NOMO-1 treated with DMSO at 0.1 percent for 48 hours (cell line): ENCODE measurements around the gene COL21A1.

Source experiments
- DNase-seq: peaks from one replicate; lab custom pipeline; 2025; ENCODE audit not compliant: unreplicated experiment; lab: John Stamatoyannopoulos, UW

Gene COL21A1

GRCh38 chr6:56246541-56246880, 869 bp downstream of the COL21A1 start:
- DNase-seq: no peak

DNA sequence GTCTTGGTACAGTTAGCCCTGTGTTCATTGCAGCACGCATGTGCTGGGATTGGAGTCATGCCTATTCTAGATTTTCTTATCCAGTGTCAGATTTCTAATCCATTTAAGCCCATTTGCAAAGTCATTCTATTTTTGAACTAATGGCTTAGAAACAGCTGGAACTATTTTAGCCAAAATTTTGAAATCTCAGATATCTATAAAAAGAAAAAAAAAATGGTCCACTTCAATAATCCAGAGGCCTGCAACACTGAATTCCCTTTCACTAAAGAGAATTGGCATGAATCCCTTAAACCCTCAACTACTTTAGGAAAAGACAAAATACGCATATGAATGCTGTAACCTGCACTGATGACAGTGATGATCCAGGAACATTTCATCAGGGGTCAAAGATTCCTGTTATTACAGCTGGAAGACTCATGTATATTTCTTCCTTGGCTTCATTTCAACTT, 1.5 kb downstream of the COL21A1 start:
- DNase-seq: no peak

DNA sequence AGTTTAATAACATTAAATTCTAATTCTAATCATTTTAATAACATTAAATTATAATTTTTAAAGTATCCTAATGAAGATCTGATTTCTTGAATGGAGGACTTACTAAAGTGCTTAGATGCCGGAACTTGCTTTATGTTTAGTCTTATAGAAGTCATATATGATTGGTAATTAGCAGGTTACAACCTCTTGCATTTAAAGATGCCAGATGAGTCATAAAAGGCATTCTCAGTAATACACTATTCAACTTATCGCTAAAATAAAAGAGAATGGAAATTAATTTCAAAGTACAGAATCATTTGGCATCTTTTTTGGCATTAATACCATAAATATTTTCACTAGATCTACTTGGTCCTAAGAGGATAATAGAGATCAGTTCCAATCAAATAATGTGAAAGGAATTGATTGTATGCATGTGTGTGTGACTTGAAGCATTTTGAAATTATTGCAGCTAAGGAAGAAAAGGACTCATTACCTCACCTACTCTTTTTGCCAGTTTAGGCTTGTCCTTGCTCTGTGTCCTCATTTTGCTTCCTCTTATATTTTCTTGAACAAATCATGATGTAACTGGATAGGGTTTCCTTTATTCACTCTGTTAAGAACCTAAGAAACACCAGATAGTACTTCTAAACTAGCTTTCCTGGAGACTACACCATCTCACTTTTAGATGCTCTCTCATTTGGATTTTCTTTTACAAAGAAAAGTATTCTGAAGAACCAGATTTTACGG, 2.7 kb downstream of the COL21A1 start:
- peak; percentile 37 for DNase-seq

DNA sequence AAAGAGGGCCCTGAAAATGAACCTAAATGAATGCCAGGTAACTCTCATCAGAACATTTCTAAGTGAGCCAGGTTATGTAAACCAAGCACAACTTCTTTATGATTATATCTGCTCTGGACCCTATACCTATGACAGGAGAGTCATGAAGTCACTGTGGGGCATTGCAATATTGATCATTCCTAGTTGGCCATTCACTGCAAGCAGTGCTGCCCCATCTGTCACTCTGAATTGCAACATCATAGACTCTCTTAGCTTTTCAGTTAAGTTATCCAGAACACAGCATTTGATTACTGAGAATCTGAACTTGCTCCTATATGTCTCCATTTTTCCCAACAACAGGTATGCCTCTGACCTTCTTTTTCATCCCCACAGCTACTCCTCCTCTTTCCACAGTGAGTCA, 3.3 kb downstream of the COL21A1 start:
- no peak for DNase-seq

GRCh38 chr6:56243518-56244070, 3.8 kb downstream of the COL21A1 start:
- peak; percentile 96 for DNase-seq

- no peak for DNase-seq
Measured at GRCh38 chr6:56242346-56242745, 5.0 kb downstream of the COL21A1 start.

- no peak for DNase-seq
Measured at GRCh38 chr6:56241124-56241802, 6.1 kb downstream of the COL21A1 start.

DNA sequence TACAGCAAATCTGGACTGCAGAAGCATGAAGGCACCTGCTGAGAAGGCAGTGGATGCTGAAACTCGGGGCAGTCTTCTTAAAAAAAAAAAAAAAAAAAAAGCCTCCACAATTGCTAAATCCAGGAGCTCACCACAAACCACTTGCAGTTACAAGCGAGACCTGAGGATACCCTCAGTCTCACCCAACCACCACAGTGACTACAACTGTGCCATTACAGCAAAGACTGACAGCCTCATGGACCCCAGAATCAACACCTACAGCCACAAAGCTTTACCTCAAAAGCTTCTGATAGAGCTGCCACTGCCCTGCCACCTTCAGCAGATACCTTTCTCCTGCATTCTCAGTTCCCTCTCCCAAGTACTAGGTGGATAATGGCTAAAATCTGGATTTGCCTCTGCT, 9.0 kb downstream of the COL21A1 start:
- peak; percentile 63 for DNase-seq

DNA sequence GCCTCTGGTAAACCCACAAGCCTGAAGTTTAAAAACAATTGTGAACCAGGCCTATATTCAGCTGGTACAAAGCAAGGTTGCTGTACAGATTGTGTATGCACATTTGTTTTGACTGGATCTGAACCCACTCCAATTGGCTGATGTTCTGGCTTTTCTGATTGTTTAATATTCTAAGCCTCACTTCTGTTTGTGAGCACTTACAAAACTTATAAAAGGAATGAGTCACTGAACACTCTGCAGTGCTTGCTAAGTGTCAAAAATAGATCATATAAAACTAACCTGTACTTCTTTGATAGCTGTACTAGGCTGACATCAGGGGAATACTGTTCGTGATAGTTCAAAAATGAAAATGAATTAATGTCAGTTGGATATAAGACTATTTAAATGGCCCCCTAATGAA, 12.1 kb downstream of the COL21A1 start:
- peak; percentile 22 for DNase-seq

DNA sequence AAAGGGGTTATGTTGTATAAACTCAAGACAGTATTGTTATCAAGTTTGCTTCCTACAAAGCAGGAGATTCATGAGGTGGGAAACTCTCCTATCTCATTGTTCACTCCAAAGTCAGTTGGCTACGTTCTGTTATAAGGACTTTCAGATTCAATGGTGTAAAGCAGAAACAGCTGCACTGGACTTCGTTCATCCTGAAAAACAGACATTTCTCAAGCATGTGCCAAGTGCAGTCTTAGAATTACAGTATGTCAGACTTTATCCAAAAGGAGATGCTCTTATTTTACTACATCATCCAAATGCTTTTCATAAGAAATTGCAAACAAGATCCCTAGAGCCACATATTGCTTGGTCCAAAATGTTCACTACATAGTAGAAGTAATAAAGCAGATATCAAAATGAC, 14.9 kb downstream of the COL21A1 start:
- DNase-seq: no peak

DNA sequence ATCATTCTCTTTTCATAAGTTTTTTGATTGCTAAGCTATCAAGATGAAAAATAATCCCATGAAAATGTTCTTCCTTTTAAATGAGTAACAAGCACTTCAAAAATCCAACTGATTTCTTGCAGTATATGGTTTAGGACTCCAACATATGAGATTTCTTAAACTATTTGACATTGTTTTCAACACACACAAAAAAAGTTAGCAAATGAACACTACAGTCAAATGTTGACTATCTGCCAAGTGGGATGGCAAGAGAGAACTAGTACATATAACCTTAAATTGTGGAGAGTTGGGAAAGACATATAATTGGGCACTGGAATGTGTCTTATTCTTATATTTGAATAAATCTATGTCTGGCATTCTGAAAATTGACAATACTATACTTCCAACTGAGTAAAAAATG, 15.6 kb downstream of the COL21A1 start:
- no peak for DNase-seq

GRCh38 chr6:56230976-56231566, 16.3 kb downstream of the COL21A1 start:
- DNase-seq: peak; percentile 15

DNA sequence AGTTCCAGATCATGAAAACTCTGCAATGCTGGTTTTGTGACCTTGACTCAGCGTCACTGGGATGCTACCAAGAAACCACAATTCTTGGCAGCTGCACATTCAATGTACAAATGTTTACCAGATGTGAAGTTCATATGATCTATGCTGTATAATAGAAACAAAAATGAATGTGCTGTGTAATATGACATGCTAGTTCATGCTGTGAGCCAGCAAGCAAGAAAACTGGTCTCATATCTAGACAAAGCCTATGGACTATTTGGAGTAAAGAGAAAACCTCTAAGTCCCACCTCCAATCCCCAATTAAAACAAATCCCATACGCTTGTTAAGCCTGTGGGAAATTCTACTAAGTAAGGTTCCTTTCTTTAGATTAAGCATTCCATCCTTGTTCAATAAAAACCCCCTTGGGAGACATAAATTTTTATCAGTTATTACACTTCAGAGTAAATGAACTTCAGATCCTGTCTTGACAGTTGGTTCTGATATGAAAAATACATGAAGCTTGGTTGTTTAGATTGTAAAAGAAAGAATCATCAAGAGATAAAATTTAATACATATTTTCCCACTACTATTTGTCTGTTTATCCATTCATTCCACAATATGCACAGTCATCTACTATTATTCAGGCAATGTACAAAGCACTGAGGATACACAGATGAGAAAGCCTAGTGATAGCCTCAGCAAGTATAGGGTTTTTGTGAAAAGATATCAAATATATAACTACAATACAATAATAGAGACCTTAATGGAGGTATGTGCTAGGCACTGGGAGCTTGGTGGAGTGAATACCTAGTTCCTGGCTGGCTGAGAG, 20.1 kb downstream of the COL21A1 start:
- DNase-seq: no peak

DNA sequence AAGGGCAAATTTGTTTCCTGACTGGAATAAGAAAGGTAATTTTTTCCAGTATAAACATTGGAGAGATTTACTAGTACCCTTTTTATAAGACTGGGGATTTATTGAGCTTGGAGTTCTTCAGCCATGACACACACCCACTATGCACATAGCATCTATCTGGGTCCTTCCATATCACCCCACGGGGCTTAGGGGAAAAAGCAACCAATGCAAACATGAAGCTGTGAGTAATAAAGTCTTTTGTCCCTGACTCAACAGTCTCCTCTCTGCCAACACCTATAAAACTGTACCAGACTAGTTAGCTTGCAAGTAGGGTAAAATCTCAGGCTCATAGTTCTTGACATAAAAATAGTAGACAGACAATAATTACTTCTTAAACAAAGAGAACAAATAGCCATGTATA, 23.4 kb downstream of the COL21A1 start:
- DNase-seq: no peak

- no peak for DNase-seq
Measured at GRCh38 chr6:56222499-56222898, 24.9 kb downstream of the COL21A1 start.

GRCh38 chr6:56220078-56220477, 27.3 kb downstream of the COL21A1 start:
- no peak for DNase-seq

- DNase-seq: no peak
Measured at GRCh38 chr6:56214703-56215101, 32.7 kb downstream of the COL21A1 start.

DNA sequence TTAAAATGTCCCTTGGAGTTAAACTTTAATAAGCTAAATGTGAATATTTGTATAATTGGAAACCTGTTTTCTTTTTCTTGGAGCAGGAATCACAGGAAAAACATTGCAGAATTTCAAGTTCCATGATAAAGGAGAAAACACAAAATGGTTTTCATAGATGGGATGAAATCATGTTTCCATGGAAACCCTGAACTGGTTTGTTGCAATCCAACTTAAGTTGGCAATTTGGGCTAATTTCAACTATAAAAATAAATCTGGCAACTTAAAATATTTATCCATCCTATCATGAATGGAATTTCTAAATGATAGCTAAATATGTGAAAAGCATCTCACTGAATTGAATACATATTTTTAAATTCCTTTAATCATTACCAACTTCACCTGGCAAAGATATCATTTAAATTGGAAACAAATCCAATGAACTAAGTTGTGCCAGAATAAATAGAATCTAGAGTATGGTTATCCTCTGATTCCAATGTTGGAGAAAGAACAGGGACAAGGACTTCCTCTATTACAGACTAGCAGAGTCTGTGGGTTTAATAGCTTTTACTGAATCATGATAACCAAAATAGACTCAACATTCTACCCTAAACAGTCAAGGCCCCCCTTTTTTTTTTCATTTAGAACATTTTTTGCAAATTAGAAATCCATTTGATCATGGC, 33.2 kb downstream of the COL21A1 start:
- DNase-seq: no peak

- no peak for DNase-seq
Measured at GRCh38 chr6:56211724-56212123, 35.7 kb downstream of the COL21A1 start.

- no peak for DNase-seq
Measured at GRCh38 chr6:56204134-56204533, 43.2 kb downstream of the COL21A1 start.

DNA sequence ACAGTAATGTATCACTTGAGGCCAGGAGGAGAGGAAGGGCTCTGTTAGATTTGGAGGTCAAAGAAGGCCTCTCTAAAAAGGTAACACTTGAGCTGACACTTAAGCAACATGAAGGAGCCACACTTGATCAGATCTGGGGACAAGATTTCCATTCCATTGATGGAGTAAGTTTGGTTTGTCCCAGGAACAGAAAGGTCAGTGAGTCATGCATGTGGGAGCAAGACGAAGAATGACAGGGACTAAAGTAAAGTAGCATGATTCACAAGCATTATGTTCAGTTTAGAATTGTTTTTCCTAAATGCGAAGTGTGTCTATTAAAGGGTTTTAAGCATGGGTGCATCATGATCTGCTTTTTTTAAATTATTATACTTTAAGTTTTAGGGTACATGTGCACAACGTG, 47.4 kb downstream of the COL21A1 start:
- DNase-seq: no peak
